ENCODE measurements around the gene CASP7.

The CASP7 gene

GRCh38 chr10:113665352-113665751, 14.4 kb upstream of the CASP7 start:
- H3K4me3 ChIP-seq (replicated peaks in 1 of 2; ENCODE audit: low read depth in 2 of 2, low read length in 2 of 2) = no peak overlapping the region
- no peak for TF ChIP-seq CTCF (IDR thresholded peaks at IDR 0.05; ENCODE audit: low read depth, low read length)
- no peak for DNase-seq (ENCODE audit: low read depth in 2 of 2)

GRCh38 chr10:113665806-113666354, 13.8 kb upstream of the CASP7 start:
- no peak for TF ChIP-seq CTCF (IDR thresholded peaks at IDR 0.05; ENCODE audit: low read depth, low read length)
- no peak overlapping the region for H3K4me3 ChIP-seq (replicated peaks in 1 of 2; ENCODE audit: low read depth in 2 of 2, low read length in 2 of 2)
- peak; percentile 76 to 79 for DNase-seq (ENCODE audit: low read depth in 2 of 2)

- TF ChIP-seq CTCF (IDR thresholded peaks at IDR 0.05; ENCODE audit: low read depth, low read length) = no peak
- no peak overlapping the region for H3K4me3 ChIP-seq (replicated peaks in 1 of 2; ENCODE audit: low read depth in 2 of 2, low read length in 2 of 2)
- peak; percentile 10 to 42 for DNase-seq (ENCODE audit: low read depth in 2 of 2)
These were observed 12.9 kb upstream of the CASP7 start for GRCh38 chr10:113666682-113667252.

GRCh38 chr10:113680190-113681111, 739 bp downstream of the CASP7 start:
- peak overlapping the region; percentile 97 for H3K4me3 ChIP-seq (replicated peaks in 1 of 2; ENCODE audit: low read depth in 2 of 2, low read length in 2 of 2)
- no peak for TF ChIP-seq CTCF (IDR thresholded peaks at IDR 0.05; ENCODE audit: low read depth, low read length)
- peak; percentile 64 to 80 for DNase-seq (ENCODE audit: low read depth in 2 of 2)

- peak overlapping the region in 1 of 2 donors; percentile 97 for H3K4me3 ChIP-seq (replicated peaks in 1 of 2; ENCODE audit: low read depth in 2 of 2, low read length in 2 of 2)
- no peak for TF ChIP-seq CTCF (IDR thresholded peaks at IDR 0.05; ENCODE audit: low read depth, low read length)
- peak; percentile 5 to 18 for DNase-seq (ENCODE audit: low read depth in 2 of 2)
These were observed 2.1 kb downstream of the CASP7 start for GRCh38 chr10:113681533-113682470.

GRCh38 chr10:113683300-113683699, 3.6 kb downstream of the CASP7 start:
- DNase-seq (ENCODE audit: low read depth in 2 of 2) = no peak
- H3K4me3 ChIP-seq (replicated peaks in 1 of 2; ENCODE audit: low read depth in 2 of 2, low read length in 2 of 2) = no peak overlapping the region
- no peak for TF ChIP-seq CTCF (IDR thresholded peaks at IDR 0.05; ENCODE audit: low read depth, low read length)

Data from cardiac fibroblast (primary cell).